K562 (cell line): ENCODE results near the gene LRMDA. TPM values are rescaled to one million over a fixed set of nuclear protein-coding genes. Genes with fewer than 3 reads are reported as not detected.

Source experiments
- ATAC-seq: fragments of 200-7000 bp; cut with Tn5 transposase; 3 replicates; pipeline ENCODE4 v1.9.1; 2020; ENCODE audit warnings: moderate library complexity
- BruUV-seq: library from RNA; stranded (reverse); fragments of 400-500 nt; replicated peaks from 2 replicates; lab custom pipeline; 2021; lab: Mats Ljungman, UMichigan
- CTCF ChIA-PET: fragments of 300-600 bp; formaldehyde crosslinking; extraction: SDS; loops from one replicate; lab custom pipeline; 2021; ENCODE audit warnings: low intra/inter-chr PET ratio; lab: Yijun Ruan, JAX
- POLR2A ChIA-PET: fragments of 300-600, 350-650 bp; sonication (Branson Sonifier 250); formaldehyde crosslinking; extraction: SDS; loops from one replicate; lab custom pipeline; 2021; ENCODE audit warnings: antibody characterized with exemption, inconsistent platforms; lab: Yijun Ruan, JAX
- DNase-seq, 4 experiments: peaks; one replicate each; pipeline versions ENCODE4 v3.0.0 to v3.0.0-alpha.2; 2011 to 2018; ENCODE audit warnings: low spot score in 3 of 4, mixed read lengths in 3 of 4; ENCODE audit errors: extremely low read depth in 1 of 4
- FAIRE-seq: peaks from 2 replicates; lab custom pipeline; 2011; peaks lifted over from hg19 to GRCh38; lab: Jason Lieb, UNC
- H2AFZ ChIP-seq: 2 replicates; pipeline ENCODE4 v1.6.0; 2011; ENCODE audit warnings: low read depth, low read length, control low read depth, inconsistent platforms
- H3K27ac ChIP-seq: fragments of 200-600 bp; 3 replicates; pipeline ENCODE4 v1.8.0; 2011; ENCODE audit warnings: low read depth, mild to moderate bottlenecking, control low read depth, inconsistent platforms, low read length, moderate library complexity, mixed read lengths; ENCODE audit errors: extremely low read depth
- H3K27me3 ChIP-seq, 2 experiments: fragments of 300-600 bp in 1 of 2; 2 replicates in 1 of 2; 3 replicates in 1 of 2; pipeline versions ENCODE4 v1.6.0 to v1.8.0; 2011; ENCODE audit warnings: inconsistent platforms in 2 of 2, low read length in 2 of 2, mild to moderate bottlenecking in 1 of 2, mixed read lengths in 1 of 2, moderate library complexity in 1 of 2; ENCODE audit not compliant: control insufficient read depth in 2 of 2, insufficient read depth in 2 of 2
- H3K36me3 ChIP-seq: fragments of 300-600 bp; 3 replicates; pipeline ENCODE4 v1.8.0; 2011; ENCODE audit warnings: mild to moderate bottlenecking, low read length, inconsistent platforms; ENCODE audit not compliant: control insufficient read depth, insufficient read depth
- H3K4me1 ChIP-seq, 2 experiments: fragments of 200-600 bp in 1 of 2; replicated peaks in 1 of 2; 2 replicates in 1 of 2; 3 replicates in 1 of 2; pipeline versions ENCODE4 v1.5.1 to v1.8.0; 2011; ENCODE audit warnings: inconsistent platforms in 2 of 2, low read length in 2 of 2, mild to moderate bottlenecking in 1 of 2, mixed read lengths in 1 of 2, moderate library complexity in 1 of 2; ENCODE audit not compliant: control insufficient read depth in 2 of 2, insufficient read depth in 2 of 2
- H3K4me2 ChIP-seq: 2 replicates; pipeline ENCODE4 v1.6.1; 2011; ENCODE audit warnings: low read length, control low read depth, inconsistent platforms, mixed read lengths; ENCODE audit not compliant: insufficient read depth
- H3K4me3 ChIP-seq: fragments of 200-600 bp; sonication (generic), shearing (Covaris generic); 2 replicates; pipeline ENCODE4 v1.5.1; 2016; ENCODE audit warnings: control low read depth, inconsistent platforms
- H3K79me2 ChIP-seq: fragments of 200-600 bp; 3 replicates; pipeline ENCODE4 v1.8.0; 2011; ENCODE audit warnings: low read length, inconsistent platforms; ENCODE audit not compliant: control insufficient read depth, insufficient read depth
- H3K9ac ChIP-seq, 2 experiments: 2 replicates each; pipeline versions ENCODE4 v1.6.0 to v1.6.1; 2011; ENCODE audit warnings: low read depth in 2 of 2, low read length in 2 of 2, control low read depth in 1 of 2, inconsistent platforms in 1 of 2, mild to moderate bottlenecking in 1 of 2, mixed read lengths in 1 of 2; ENCODE audit not compliant: insufficient read depth in 1 of 2
- H3K9me1 ChIP-seq: one replicate; pipeline ENCODE4 v1.6.0; 2011; ENCODE audit warnings: inconsistent platforms, mild to moderate bottlenecking, low read length, moderate library complexity; ENCODE audit not compliant: control insufficient read depth, insufficient read depth
- H3K9me3 ChIP-seq: replicated peaks from 2 replicates; pipeline ENCODE4 v1.5.1; 2011; ENCODE audit warnings: low read depth, low read length, inconsistent platforms; ENCODE audit not compliant: control insufficient read depth, insufficient read depth
- H4K20me1 ChIP-seq: replicated peaks from 2 replicates; pipeline ENCODE4 v1.6.1; 2011; ENCODE audit warnings: low read length, inconsistent platforms, mixed read lengths; ENCODE audit not compliant: control insufficient read depth, insufficient read depth
- FOXK1 ChIP-seq: sonication (generic); formaldehyde crosslinking; IDR thresholded peaks from 2 replicates; pipeline ENCODE4 v1.8.0; 2022; ENCODE audit warnings: missing genetic modification reagents, mild to moderate bottlenecking, borderline replicate concordance
- STAT6 ChIP-seq: sonication (generic); formaldehyde crosslinking; IDR thresholded peaks from 2 replicates; pipeline ENCODE4 v1.8.1; 2023; ENCODE audit warnings: mild to moderate bottlenecking, missing genetic modification reagents
- WGBS: fragments of 100-300 bp; shearing (Covaris generic); methylation state at CpG from one replicate; pipeline ENCODE4 v1.1.6; 2016; ENCODE audit warnings: low coverage, mixed read lengths; ENCODE audit not compliant: insufficient coverage; ENCODE audit errors: missing lambda C conversion rate; 5-methylcytosine and 5-hydroxymethylcytosine counted together
- in situ Hi-C: fragments of 300-500 bp; cut with MboI; formaldehyde crosslinking; loops from 4 replicates; pipeline ENCODE4 v1.15.0; 2018; ENCODE audit warnings: inconsistent platforms, mixed read lengths
- intact Hi-C: fragments of 100-400 bp; cut with micrococcal nuclease; formaldehyde crosslinking; loops from 2 replicates; pipeline ENCODE4 v1.14.2; 2022
- polyA plus RNA-seq, 8 experiments: library from polyadenylated mRNA; depleted of rRNA in 4 of 8; stranded (reverse) in 5 of 8; unstranded in 3 of 8; fragments of >200 nt; fragmentation: Nextera tagmentation in 2 of 8; fragmentation: Illumina TruSeq in 1 of 8; extraction: Ambion mirVana in 2 of 8; extraction: Trizol in 1 of 8; gene quantifications; 2 replicates each; pipeline versions ENCODE4 v1.2.1 to v1.2.3, GENCODE V29; 2011 to 2014; ENCODE audit warnings: inconsistent platforms in 1 of 8, missing spikeins in 1 of 8
- total RNA-seq, 7 experiments: library from RNA; depleted of rRNA in 6 of 7; stranded (reverse); fragments of >200 nt in 6 of 7; fragmentation: Illumina TruSeq in 2 of 7; extraction: Trizol in 2 of 7; gene quantifications; 2 replicates each; pipeline versions ENCODE4 v1.2.1 to v1.2.3, GENCODE V29; 2011 to 2021; ENCODE audit warnings: low replicate concordance in 1 of 7
- TF ChIP-seq, protein P1 (sequence below): fragments of 450-650 bp; formaldehyde crosslinking; IDR thresholded peaks from 2 replicates; pipeline ENCODE4 v1.4.0; 2020; ENCODE audit warnings: mild to moderate bottlenecking, mixed read lengths

LRMDA gene
- total and polyA plus RNA-seq, 9 of the 15 experiments (the other 6 are each of a cell fraction or from before 2014, with no cell fraction given), result 0.25 TPM; not detected in 8

- Histone ChIP-seq H3K9me3 (no peaks in the 10 kb centered on the region), H3K9me1 (no peaks in the 10 kb centered on the region), H3K4me2 (no peak overlapping the region), H4K20me1 (no peaks in the 10 kb centered on the region; the same call in 1 of the 2 replicates), H3K27ac (no peak overlapping the region), H3K36me3 (no peaks in the 10 kb centered on the region), H3K4me3 (no peak overlapping the region), H3K79me2 (no peaks in the 10 kb centered on the region), H3K4me1 (no peaks in the 10 kb centered on the region), H2AFZ (no peak overlapping the region), H3K9ac (no peak overlapping the region), H3K27me3 (no peaks in the 10 kb centered on the region)
- BruUV-seq, result no TSS peak
- ATAC-seq (no peak), DNase-seq (no peak), FAIRE-seq (no peak)
- POLR2A ChIA-PET, result interaction anchor here (1.0 kb wide), 1 partner anchor 11 kb away, joined by 3 read pairs; no protein-coding TSS in a partner anchor
- CTCF ChIA-PET, result no interaction called here
- intact Hi-C loops, result no loop called here
- TF ChIP-seq FOXK1 (CRISPR knock-in tag), result no peak
- TF ChIP-seq STAT6 (CRISPR knock-in tag), result no peak
- TF ChIP-seq, protein P1, sequence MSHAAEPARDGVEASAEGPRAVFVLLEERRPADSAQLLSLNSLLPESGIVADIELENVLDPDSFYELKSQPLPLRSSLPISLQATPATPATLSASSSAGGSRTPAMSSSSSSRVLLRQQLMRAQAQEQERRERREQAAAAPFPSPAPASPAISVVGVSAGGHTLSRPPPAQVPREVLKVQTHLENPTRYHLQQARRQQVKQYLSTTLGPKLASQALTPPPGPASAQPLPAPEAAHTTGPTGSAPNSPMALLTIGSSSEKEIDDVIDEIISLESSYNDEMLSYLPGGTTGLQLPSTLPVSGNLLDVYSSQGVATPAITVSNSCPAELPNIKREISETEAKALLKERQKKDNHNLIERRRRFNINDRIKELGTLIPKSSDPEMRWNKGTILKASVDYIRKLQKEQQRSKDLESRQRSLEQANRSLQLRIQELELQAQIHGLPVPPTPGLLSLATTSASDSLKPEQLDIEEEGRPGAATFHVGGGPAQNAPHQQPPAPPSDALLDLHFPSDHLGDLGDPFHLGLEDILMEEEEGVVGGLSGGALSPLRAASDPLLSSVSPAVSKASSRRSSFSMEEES (CRISPR knock-in tag), result peak; percentile 71
- 16% methylated on average over 2 of the region's 2 CpGs for WGBS
- in situ Hi-C loops, result no loop called here
Measured at GRCh38 chr10:76043261-76043660, 611.8 kb downstream of the LRMDA start.
